ENCODE results near the gene NSF.

Gene NSF

DNA sequence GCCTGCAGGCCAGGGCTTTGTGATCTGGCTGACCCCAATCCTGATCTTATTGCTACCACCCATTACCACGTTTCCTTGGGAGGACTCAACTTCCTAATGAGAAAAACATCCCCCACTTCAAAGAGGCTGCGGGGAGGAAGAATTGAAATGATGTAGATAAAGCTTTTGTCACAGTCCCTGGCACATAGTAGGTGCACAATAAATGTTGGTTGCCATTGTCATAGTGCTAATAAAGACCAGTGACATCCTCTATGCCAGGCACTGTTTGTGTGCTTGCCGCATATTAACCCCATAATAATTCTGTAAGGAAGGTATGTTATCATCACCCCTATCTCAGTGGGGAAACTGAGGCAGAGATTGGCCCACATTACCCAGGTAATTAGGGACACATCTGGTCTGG lies 205.6 kb downstream of the NSF start:
- Histone ChIP-seq H3K36me3 (no peaks in the 10 kb centered on the region), H3K9me3 (no peaks in the 10 kb centered on the region), H3K27ac (no peak overlapping the region), H3K4me1 (ENCODE audit: control insufficient read depth in 1 of 2, insufficient read depth in 1 of 2, low read depth in 1 of 2, low read length in 1 of 2) (no peaks in the 10 kb centered on the region), H3K27me3 (peaks cover 61% of the 10 kb centered on the region), H3K4me3 (ENCODE audit: low read depth in 1 of 2, low read length in 1 of 2) (no peak overlapping the region)
- TF ChIP-seq, protein P1, sequence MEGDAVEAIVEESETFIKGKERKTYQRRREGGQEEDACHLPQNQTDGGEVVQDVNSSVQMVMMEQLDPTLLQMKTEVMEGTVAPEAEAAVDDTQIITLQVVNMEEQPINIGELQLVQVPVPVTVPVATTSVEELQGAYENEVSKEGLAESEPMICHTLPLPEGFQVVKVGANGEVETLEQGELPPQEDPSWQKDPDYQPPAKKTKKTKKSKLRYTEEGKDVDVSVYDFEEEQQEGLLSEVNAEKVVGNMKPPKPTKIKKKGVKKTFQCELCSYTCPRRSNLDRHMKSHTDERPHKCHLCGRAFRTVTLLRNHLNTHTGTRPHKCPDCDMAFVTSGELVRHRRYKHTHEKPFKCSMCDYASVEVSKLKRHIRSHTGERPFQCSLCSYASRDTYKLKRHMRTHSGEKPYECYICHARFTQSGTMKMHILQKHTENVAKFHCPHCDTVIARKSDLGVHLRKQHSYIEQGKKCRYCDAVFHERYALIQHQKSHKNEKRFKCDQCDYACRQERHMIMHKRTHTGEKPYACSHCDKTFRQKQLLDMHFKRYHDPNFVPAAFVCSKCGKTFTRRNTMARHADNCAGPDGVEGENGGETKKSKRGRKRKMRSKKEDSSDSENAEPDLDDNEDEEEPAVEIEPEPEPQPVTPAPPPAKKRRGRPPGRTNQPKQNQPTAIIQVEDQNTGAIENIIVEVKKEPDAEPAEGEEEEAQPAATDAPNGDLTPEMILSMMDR (IDR thresholded peaks at IDR 0.05), result no peak

DNA sequence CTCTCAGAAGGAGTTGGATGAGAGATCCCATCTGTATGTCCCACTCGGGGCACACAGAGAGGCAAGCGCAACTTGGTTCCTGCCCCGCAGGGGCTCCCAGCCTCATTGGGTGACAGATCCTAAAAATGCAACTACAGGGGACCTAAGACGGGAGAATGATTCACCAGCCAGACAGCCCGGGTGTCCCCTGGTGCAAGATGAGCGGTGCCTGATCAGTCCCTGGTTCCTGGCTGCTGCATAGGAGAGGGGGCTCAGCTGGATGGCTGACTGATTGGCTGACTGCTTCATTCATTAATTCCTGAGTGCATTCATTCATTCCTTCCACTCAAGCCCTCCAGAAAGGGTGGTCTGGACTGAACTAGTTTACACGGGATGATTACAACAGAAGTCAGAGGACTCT lies 206.1 kb downstream of the NSF start:
- TF ChIP-seq, protein P1 (IDR thresholded peaks at IDR 0.05), result no peak
- no peaks in the 10 kb centered on the region for H3K4me1 ChIP-seq (ENCODE audit: control insufficient read depth in 1 of 2, insufficient read depth in 1 of 2, low read depth in 1 of 2, low read length in 1 of 2)
- H3K27ac ChIP-seq, result no peak overlapping the region
- H3K9me3 ChIP-seq, result no peaks in the 10 kb centered on the region
- H3K4me3 ChIP-seq (ENCODE audit: low read depth in 1 of 2, low read length in 1 of 2), result no peak overlapping the region
- H3K27me3 ChIP-seq, result peaks cover 56% of the 10 kb centered on the region
- H3K36me3 ChIP-seq, result no peaks in the 10 kb centered on the region

DNA sequence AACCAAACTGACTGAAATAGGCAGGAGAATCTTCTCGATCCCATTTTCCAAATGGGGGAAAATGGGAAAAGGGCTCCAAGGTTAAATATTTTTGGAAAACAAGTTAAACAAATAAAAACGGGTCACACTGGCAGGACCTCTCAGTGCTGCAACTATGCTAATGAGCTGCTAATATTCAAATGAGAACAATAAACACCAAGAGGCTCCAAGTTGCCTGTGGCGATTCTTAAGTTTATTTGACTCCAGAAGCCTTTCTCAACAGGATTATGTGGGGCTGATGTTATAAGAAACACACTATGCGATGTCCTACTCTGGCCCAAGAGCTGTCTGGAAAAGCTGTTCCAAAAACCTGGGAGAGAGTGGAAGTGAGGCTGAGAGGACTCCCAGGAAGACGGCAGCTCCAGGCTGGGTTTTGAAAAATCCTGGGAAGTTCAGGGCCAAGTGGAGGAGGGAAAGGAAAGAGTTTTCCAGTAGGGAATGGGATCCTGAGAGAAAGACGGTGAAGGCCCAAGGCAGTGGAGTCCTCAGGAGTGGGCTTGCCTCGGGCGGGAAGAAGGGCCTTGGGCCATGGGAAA lies 206.6 kb downstream of the NSF start:
- TF ChIP-seq, protein P1 (IDR thresholded peaks at IDR 0.05), result no peak
- Histone ChIP-seq H3K4me3 (ENCODE audit: low read depth in 1 of 2, low read length in 1 of 2) (no peak overlapping the region), H3K36me3 (no peaks in the 10 kb centered on the region), H3K4me1 (ENCODE audit: control insufficient read depth in 1 of 2, insufficient read depth in 1 of 2, low read depth in 1 of 2, low read length in 1 of 2) (no peaks in the 10 kb centered on the region), H3K9me3 (no peaks in the 10 kb centered on the region), H3K27ac (no peak overlapping the region), H3K27me3 (peaks cover 51% of the 10 kb centered on the region)

DNA sequence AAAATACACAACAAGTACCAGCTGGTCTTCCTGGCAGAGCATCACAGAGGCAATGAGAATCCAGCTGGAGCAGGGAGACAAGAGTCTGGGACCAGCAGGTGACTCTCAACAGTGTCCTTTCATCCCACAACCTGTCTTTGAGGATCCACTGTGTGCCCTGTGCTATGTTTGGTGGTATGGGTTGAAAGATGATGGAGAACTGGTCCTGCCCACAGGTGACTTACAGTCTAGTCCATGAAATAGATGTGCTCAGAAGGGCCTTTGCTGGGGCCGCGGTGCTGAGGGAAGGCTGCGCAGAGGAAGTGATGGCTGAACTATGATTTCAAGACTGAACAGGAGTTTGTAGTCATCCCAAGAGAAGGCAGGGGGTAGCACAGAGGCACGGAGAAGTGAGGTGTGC lies 210.1 kb downstream of the NSF start:
- Histone ChIP-seq H3K36me3 (no peaks in the 10 kb centered on the region), H3K27me3 (peaks cover 24% of the 10 kb centered on the region), H3K4me3 (ENCODE audit: low read depth in 1 of 2, low read length in 1 of 2) (no peak overlapping the region), H3K4me1 (ENCODE audit: control insufficient read depth in 1 of 2, insufficient read depth in 1 of 2, low read depth in 1 of 2, low read length in 1 of 2) (no peaks in the 10 kb centered on the region), H3K27ac (no peak overlapping the region), H3K9me3 (no peaks in the 10 kb centered on the region)
- TF ChIP-seq, protein P1 (IDR thresholded peaks at IDR 0.05), result no peak

DNA sequence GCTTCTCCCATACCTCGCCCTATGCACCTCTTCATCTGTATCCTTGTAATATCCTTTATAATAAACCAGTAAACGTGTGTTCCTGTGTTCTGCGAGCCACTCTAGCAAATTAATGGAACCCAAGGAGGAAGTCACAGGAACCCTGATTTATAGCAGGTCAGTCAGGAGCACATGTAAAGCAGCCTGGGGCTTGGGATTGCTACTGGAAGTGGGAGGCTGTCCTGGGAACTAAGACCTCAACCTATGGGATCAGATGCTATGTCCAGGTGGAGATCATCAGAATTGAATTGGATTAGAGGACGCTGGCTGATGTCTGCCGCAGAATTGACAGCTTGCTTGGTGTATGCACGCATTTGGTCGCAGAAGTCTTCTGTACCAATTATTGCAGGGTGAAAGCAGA lies 212.3 kb downstream of the NSF start:
- TF ChIP-seq, protein P1 (IDR thresholded peaks at IDR 0.05), result no peak
- Histone ChIP-seq H3K27me3 (peaks cover 12% of the 10 kb centered on the region), H3K4me3 (ENCODE audit: low read depth in 1 of 2, low read length in 1 of 2) (no peak overlapping the region)

DNA sequence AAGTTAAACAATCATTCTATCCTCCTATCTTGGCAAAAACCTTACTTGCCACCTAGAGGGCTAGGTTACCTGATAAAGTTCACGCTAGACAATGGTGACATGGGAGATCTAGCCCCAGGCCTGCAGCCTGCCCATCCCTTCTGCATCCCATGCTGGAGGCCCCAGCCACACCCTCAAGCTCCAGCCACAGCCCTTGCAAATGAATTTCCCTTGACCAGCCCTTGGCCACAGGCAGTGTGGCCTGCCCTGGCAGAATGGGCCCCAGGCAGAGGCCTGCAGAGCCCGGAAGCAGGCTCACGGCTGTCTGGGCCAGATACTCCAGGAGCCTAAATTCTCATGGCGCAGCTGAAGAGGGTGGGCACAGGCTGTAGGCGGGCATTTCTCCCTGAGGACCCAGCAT lies 213.1 kb downstream of the NSF start:
- Histone ChIP-seq H3K36me3 (no peaks in the 10 kb centered on the region), H3K4me3 (ENCODE audit: low read depth in 1 of 2, low read length in 1 of 2) (no peak overlapping the region), H3K9me3 (no peaks in the 10 kb centered on the region), H3K27me3 (peaks cover 16% of the 10 kb centered on the region), H3K4me1 (ENCODE audit: control insufficient read depth in 1 of 2, insufficient read depth in 1 of 2, low read depth in 1 of 2, low read length in 1 of 2) (no peaks in the 10 kb centered on the region), H3K27ac (no peak overlapping the region)
- TF ChIP-seq, protein P1 (IDR thresholded peaks at IDR 0.05), result no peak

More for the DNA sequence above, 212.3 kb downstream of the NSF start:
- no peaks in the 10 kb centered on the region for H3K4me1 ChIP-seq (ENCODE audit: control insufficient read depth in 1 of 2, insufficient read depth in 1 of 2, low read depth in 1 of 2, low read length in 1 of 2)
- H3K36me3 ChIP-seq, result no peaks in the 10 kb centered on the region
- no peak overlapping the region for H3K27ac ChIP-seq
- H3K9me3 ChIP-seq, result no peaks in the 10 kb centered on the region
